Activated CD4-positive, alpha-beta T cell treated with anti-CD3 and anti-CD28 coated beads for 1 hour (primary cell): ENCODE data around the gene CHST8.
"Not testable (repeated sequence)": the region's sequence is repeated elsewhere in the genome, so short reads cannot be mapped to it uniquely, and the experiment has no call there.

Source experiments
- DNase-seq: peaks from one replicate; pipeline ENCODE4 v3.0.0-alpha.2; 2020

Gene CHST8, protein sequence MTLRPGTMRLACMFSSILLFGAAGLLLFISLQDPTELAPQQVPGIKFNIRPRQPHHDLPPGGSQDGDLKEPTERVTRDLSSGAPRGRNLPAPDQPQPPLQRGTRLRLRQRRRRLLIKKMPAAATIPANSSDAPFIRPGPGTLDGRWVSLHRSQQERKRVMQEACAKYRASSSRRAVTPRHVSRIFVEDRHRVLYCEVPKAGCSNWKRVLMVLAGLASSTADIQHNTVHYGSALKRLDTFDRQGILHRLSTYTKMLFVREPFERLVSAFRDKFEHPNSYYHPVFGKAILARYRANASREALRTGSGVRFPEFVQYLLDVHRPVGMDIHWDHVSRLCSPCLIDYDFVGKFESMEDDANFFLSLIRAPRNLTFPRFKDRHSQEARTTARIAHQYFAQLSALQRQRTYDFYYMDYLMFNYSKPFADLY

DNA sequence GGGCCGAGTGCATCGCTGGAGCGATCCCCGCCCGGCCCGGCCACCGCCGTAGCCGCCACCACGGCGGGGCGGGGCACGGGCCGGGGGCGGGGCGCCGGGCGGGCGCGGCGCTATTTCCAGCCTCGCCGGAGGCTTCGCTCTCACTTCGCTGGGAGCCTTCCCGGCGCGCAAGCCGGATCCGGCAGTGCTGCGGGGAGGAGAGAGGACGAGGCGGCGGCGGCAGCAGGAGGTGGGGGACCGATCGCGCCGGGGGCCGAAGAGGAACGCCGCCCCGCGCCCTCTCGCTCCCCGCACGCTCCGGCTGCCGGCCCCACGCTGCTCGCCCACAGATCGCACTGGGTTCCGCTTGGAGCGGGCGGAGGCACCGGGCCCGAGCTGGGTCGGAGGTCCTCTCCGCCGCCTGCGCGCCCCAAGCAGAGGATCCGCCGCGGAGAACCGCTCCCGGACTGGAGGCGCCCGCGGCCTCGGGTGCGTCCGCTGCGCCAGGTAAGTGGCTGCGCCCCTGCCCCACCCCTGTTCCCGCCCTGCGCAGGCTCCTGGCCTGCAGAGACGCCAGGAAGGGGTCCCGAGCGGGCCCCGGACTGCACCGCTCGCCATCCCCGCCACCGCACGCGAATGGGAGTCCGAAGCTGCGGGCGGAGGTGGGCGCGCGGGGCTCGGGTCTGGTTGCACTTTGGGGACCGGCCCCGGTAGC, at the start of gene CHST8:
CHST8 (plus strand) TSS at position 143 of the 694 bp plus-strand sequence. CDS start 67,309 bp downstream, outside the sequence.
- no peak for DNase-seq

- no peak for DNase-seq
Observed at GRCh38 chr19:33572929-33573328, 48.8 kb upstream of the CHST8 start.

- no peak for DNase-seq
Observed at GRCh38 chr19:33574824-33575223, 46.9 kb upstream of the CHST8 start.

DNA sequence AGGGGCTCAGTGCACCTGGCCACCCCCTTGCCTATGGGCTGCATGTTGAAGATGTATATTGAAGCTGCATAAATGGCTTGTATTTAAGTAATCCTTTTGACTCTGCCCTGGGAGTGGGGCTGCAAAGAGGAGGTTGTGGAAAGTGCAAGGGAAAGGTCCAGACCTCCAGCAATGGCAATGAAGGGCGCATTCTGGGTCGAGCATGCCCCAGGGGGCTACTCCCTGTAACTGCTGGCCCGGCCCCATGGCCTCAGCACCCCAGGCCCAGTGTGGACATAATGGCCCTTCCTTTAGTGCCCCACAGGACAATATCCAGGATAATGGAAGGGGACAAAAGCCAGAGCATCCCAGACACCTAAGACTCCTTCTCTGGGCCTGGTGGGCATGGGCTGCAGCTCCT, 43.1 kb upstream of the CHST8 start:
- DNase-seq: no peak

- DNase-seq: no peak
Observed at GRCh38 chr19:33580026-33580644, 41.6 kb upstream of the CHST8 start.

DNA sequence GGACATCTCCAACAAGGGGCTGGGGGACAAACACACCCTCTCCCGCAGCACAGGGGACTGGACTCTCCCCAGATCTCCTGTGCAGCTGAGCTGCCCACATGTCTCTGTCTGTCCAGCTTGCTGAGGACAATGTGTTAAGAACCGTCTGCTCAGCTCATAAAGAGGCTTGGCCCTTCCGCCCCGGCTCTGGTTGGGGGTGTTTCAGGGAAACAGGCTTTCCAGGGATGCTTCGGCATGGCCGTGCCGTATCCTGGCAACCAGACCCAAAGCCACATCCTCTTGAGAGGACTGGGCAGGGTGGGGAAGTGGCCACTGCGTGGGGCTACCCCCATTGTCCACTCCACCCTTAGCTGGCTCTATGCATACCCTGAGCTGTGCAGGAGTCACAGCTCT, 41.1 kb upstream of the CHST8 start:
- DNase-seq: no peak

GRCh38 chr19:33582914-33583313, 38.8 kb upstream of the CHST8 start:
- DNase-seq: no peak

DNA sequence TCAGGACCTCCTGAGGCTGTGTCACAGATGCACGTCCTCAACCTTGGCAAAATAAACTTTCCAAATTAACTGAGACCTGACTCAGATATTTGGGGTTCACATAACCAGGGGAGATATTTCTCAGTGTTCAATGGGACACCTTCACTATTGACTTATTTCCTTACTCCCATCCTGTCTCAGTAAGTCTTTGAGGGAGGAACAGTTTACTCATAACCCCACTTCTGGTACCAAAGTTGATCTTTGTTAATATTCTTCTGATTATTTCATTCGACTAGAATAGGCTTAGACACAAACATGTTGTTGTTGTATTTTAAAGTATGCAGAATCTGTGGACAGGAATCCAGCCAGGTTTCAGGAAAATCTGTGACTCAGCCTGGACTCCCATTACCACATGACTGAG, 34.6 kb upstream of the CHST8 start:
- no peak for DNase-seq

GRCh38 chr19:33590224-33590623, 31.5 kb upstream of the CHST8 start:
- no peak for DNase-seq

DNA sequence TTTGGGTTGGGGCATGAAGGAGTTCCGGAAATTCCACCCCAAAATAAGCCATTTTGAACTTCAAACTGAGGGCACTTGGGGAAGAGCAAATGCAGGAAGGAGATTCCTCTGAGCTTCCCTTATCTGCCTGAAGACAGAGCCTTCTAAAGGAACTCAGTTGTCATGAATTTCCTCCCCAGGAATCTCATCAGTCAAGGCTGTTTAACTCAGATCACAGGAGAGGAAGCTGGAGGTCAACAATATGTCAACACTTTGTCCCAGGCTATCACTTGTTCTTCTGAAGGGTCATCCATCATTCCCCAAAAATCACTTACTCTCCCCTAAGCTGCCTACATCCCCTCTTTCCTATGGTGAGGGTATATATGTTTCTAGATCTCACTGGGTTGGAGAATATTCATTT, 26.0 kb upstream of the CHST8 start:
- DNase-seq: no peak

GRCh38 chr19:33601583-33601982, 20.2 kb upstream of the CHST8 start:
- no peak for DNase-seq

DNA sequence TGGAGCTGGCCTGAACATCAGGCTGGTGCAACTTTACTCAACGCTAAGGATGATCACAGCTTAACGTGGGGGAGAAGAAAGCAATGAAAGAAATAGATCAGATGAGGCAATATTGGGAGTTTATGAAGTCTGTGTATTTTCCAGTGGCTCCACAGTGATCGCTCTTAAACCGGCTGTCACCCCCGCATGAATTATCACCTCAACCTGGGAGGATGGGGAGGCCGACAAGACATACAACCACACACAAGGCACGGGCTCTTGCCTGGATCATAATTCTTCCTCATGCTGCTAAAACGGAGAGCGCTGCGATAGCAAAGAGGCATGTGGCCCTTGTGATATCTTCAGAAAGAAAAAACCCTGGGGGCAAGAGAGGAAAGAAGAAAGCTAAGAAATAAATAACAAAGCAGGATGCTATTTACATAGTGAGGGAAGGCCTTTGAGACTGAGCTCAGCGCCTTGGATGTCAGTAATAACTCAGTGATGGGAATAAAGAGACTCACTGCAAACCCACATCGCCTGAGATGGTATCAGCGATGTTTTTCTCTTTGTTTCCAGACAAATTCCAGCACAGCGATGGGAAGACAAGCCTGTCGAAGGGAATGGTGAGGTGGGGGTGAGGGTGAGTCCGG, 19.1 kb upstream of the CHST8 start:
- DNase-seq: no peak

- DNase-seq: no peak
Observed at GRCh38 chr19:33603377-33603776, 18.4 kb upstream of the CHST8 start.

GRCh38 chr19:33604651-33605050, 17.1 kb upstream of the CHST8 start:
- no peak for DNase-seq

DNA sequence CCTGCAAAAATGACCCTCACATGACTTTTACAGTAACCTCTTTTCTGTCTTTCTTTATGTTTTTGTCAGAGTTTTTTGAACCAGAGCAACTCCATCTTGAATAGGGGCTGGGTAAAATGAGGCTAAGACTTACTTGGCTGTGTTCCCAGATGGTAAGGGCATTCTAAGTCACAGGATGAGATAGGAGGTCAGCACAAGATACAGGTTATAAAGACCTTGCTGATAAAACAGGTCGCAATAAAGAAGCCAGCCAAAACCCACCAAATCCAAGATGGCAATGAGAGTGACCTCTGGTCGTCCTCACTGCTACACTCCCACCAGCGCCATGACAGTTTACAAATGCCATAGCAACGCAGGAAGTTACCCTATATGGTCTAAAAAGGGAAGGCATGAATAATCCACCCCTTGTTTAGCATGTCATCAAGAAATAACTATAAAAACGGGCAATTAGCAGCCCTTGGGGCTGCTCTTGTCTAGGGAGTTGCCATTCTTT, 15.9 kb upstream of the CHST8 start:
- DNase-seq: not testable (repeated sequence)

DNA sequence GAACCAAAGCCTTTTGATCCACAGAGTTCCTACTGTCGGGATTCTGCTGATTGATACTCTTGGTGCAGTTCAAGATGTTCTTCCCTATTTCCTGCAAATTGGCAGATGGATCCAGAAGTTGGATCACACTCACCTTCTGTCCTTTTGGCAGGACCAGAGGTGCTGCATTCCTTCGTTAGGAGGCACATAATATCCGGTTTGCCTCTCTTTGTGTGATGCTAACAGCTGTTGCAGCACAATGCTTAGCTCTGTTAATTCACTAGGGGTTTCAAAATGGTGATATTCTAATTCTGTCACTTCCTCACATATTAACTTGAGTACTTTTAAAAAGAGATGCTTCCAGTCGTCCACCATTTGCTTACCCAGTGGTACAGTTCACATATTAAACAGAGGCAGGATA, 15.2 kb upstream of the CHST8 start:
- DNase-seq: no peak

GRCh38 chr19:33609353-33609752, 12.4 kb upstream of the CHST8 start:
- no peak for DNase-seq

- no peak for DNase-seq
Observed at GRCh38 chr19:33610588-33610987, 11.2 kb upstream of the CHST8 start.

- no peak for DNase-seq
Observed at GRCh38 chr19:33612928-33613619, 8.7 kb upstream of the CHST8 start.

GRCh38 chr19:33613620-33614000, 8.1 kb upstream of the CHST8 start:
- DNase-seq: no peak

DNA sequence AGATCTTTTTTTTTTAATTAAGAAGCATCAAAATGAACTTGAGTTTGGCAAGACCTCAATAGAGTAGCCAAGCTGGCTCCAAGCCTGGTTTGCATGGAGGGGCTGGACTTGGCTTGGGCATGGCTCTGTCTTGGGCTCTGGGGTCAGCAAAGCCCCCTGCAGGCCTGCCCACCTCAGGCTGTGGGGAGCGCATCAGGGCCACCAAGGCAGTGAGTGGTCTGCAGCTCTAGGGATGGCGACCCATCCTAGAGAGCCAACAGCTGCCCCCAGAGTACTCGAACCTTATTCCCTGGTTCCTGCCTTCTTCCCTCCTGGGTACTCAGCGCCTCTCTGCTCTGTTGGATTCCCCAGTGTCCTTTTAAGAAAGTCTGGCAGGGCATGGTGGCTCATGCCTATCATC, 5.4 kb upstream of the CHST8 start:
- DNase-seq: no peak

GRCh38 chr19:33616857-33617256, 4.9 kb upstream of the CHST8 start:
- no peak for DNase-seq

DNA sequence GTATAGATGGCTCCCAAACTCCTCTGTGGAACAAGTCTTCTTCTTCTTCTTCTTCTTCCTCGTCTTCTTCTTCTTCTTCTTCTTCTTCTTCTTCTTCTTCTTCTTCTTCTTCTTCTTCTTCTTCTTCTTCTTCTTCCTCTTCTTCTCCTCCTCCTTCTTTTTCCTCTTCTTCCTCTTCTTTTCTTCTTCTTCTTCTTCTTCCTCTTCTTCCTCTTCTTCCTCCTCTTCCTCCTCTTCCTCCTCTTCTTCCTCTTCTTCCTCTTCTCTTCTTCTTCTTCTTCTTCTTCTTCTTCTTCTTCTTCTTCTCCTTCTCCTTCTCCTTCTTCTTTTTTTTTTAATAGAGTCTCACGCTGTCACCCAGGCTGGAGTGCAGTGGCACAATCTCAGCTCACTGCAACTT, 3.4 kb upstream of the CHST8 start:
- not testable (repeated sequence) for DNase-seq
